ENCODE measurements around the gene COL4A5.

GRCh38 chrX:108664701-108665100 lies 225.1 kb downstream of the COL4A5 start:
- TF ChIP-seq CTCF (IDR thresholded peaks at IDR 0.05; ENCODE audit: low read depth, low read length, poor library complexity, severe bottlenecking): no peak
- no peak for TF ChIP-seq EZH2phosphoT487 (IDR thresholded peaks at IDR 0.05; ENCODE audit: borderline replicate concordance, low read length)

All from DOHH2 (cell line).